Neuron (in vitro differentiated cells): ENCODE measurements around the gene SERTAD3.
"Not testable (repeated sequence)": the region's sequence is repeated elsewhere in the genome, so short reads cannot be mapped to it uniquely, and the experiment has no call there.

Experiments used
- H2AFZ ChIP-seq: one replicate; pipeline ENCODE4 v1.6.1; 2013; ENCODE audit warnings: low read depth, mild to moderate bottlenecking, inconsistent platforms, low read length, moderate library complexity
- H3K27me3 ChIP-seq: one replicate; pipeline ENCODE4 v1.6.1; 2013; ENCODE audit warnings: low read length; ENCODE audit not compliant: insufficient read depth
- H3K36me3 ChIP-seq: one replicate; pipeline ENCODE4 v1.6.1; 2013; ENCODE audit warnings: low read length; ENCODE audit not compliant: insufficient read depth
- H3K4me1 ChIP-seq: one replicate; pipeline ENCODE4 v1.6.1; 2013; ENCODE audit warnings: low read length; ENCODE audit not compliant: insufficient read depth
- H3K4me3 ChIP-seq: 2 replicates; pipeline ENCODE4 v1.5.1; 2013; ENCODE audit warnings: mild to moderate bottlenecking, low read length, moderate library complexity
- H3K9me3 ChIP-seq: one replicate; pipeline ENCODE4 v1.6.1; 2013; ENCODE audit warnings: low read length

Gene SERTAD3

DNA sequence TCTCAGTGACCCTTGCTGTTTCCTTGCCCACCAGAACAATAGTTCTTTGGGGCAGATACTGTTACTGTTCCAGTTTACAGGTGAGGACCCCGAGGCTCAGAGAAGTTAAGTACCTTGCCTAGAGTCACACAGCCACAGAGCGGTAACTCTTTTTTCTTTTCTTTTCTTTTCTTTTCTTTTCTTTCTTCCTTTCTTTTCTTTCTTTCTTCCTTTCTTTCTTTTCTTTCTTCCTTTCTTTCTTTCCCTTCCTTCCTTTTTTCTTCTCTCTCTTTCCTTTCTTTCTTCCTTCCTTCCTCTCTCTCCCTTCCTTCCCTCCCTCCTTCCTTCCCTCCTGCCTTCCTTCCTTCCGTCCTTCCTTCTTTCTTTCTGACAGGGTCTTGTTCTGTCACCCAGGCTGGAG is 26.1 kb downstream of the SERTAD3 start:
- peaks cover 12% of the 10 kb centered on the region for H3K4me1 ChIP-seq
- no peak overlapping the region for H2AFZ ChIP-seq
- H3K4me3 ChIP-seq = no peak overlapping the region
- H3K36me3 ChIP-seq = peaks cover 4% of the 10 kb centered on the region
- no peaks in the 10 kb centered on the region for H3K27me3 ChIP-seq
- no peaks in the 10 kb centered on the region for H3K9me3 ChIP-seq

DNA sequence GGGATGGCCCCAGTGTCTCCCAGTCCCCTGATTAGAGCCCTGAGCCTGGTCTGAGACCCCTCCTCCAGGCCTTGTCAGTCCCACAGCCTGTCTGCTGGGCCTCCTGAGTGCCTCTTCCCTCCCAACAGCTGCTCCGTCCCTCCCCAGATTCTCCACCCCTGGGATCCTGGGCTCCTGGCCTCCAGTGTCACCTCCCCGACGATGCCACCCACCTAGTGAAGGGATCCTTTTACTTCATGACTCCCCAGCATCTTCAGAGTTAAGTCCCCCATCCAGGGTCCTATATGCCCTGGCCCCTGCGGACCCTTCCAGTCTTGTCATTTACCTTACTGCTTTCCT is 26.5 kb downstream of the SERTAD3 start:
- no peaks in the 10 kb centered on the region for H3K9me3 ChIP-seq
- H3K4me1 ChIP-seq = peaks cover 12% of the 10 kb centered on the region
- H3K36me3 ChIP-seq = peaks cover 1% of the 10 kb centered on the region
- H3K4me3 ChIP-seq = no peak overlapping the region
- no peaks in the 10 kb centered on the region for H3K27me3 ChIP-seq
- no peak overlapping the region for H2AFZ ChIP-seq

DNA sequence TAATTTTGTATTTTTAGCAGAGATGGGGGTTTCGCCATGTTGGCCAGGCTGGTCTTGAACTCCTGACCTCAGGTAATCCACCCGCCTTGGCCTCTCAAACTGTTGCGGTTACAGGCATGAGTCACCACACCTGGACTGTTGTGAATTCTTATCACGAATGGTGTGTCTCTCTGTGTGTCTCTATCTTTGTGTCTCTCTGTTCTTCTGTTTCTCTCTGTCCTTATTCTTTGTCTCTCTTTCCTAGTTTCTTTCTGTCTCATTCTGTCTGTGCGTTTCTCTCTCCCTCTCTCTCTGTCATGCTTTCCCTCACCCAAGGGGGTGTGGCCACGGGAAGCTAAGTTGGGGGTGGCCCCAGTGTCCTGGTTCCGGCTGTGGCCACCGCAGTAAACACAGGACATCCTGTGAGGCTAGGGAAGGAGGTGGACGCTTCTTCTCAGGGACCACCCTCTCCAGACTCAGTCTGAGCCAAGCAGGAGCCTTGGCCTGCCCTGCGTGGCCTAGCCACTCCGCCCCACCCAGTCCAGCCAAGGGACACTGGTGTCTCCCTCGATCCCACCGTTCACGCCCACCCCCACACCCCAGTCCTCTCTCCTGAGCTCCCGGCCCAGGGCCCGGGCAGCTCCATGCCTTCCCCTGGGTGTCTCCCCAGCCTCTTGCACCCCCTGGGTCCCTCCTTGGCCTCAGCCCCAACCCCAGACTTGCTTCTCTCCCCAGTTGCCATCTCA is 27.1 kb downstream of the SERTAD3 start:
- Histone ChIP-seq H3K4me1 (peaks cover 12% of the 10 kb centered on the region), H3K36me3 (no peaks in the 10 kb centered on the region), H3K27me3 (no peaks in the 10 kb centered on the region)

DNA sequence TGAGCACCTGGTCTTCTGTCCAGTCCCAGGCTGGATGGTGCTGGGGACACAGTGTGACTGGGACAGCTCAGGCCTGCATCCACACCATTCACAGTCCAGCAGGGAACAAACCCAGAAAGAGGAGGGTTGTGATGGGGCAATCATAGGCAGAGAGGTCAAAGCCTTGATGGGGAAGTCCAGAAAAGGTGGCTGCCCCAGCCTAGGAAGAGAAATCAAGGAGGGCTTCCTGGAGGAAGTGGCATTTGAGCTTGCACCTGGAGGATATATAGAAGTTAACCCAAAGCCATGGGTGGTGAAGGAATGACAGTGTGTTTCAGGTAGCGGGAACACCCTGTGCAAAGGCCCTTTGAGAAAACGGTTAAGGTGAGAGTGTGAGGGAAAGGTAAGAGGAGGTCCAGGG is 28.4 kb downstream of the SERTAD3 start:
- Histone ChIP-seq H3K4me1 (peaks cover 10% of the 10 kb centered on the region), H3K4me3 (no peak overlapping the region), H3K27me3 (no peaks in the 10 kb centered on the region)

More for the DNA sequence above, 27.1 kb downstream of the SERTAD3 start:
- Histone ChIP-seq H2AFZ (no peak overlapping the region), H3K4me3 (no peak overlapping the region), H3K9me3 (no peaks in the 10 kb centered on the region)

DNA sequence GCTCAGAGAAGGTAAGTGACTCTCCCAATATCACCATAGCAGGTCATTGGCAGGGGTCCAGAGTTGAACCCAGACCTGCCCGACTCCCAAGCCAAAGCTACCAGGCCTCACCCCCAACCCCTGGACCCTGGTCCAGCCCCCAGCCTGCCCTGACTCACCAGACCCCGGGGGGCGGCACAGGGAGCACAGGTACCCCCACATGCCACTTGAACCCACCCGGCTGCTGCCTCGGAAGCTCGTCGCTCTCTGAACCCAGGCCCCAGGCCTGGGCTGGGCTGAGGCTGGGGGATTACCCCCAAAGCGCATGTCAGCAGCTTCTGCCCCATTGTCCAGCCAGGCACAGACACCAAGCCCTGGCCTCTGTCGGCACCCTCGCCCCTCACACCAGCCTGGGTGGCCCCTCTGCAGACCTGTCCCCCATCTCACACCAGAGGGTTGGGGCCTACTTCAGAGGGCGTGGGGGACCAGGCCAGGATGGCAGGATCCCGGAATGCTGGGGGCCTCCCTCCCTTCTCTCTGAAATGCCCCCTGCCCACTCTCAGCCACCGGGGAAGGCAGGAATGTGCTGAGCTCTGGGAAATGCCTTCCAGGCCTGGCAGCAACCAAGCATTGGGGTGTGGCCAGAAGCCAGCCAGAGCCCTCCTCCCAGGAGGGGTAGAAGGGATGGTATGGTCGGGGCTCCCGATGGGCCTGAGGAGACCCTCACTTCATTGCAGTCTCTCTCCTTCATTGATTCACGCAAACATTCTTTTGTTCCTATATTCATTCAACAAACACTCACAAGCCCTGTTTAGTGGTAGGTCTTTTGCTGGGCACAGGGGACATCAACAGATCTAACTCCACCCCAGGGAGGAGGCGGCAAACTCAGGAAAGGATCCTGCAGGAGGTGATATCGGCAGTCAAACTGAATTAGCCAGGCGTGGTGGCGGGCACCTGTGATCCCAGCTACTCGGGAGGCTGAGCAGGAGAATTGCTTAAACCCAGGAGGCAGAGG is 29.3 kb downstream of the SERTAD3 start:
- Histone ChIP-seq H3K9me3 (no peaks in the 10 kb centered on the region), H3K27me3 (no peaks in the 10 kb centered on the region), H3K4me3 (no peak overlapping the region), H3K4me1 (peaks cover 16% of the 10 kb centered on the region), H3K36me3 (no peaks in the 10 kb centered on the region), H2AFZ (no peak overlapping the region)

More for the DNA sequence above, 28.4 kb downstream of the SERTAD3 start:
- no peak overlapping the region for H2AFZ ChIP-seq
- no peaks in the 10 kb centered on the region for H3K36me3 ChIP-seq
- H3K9me3 ChIP-seq = no peaks in the 10 kb centered on the region

DNA sequence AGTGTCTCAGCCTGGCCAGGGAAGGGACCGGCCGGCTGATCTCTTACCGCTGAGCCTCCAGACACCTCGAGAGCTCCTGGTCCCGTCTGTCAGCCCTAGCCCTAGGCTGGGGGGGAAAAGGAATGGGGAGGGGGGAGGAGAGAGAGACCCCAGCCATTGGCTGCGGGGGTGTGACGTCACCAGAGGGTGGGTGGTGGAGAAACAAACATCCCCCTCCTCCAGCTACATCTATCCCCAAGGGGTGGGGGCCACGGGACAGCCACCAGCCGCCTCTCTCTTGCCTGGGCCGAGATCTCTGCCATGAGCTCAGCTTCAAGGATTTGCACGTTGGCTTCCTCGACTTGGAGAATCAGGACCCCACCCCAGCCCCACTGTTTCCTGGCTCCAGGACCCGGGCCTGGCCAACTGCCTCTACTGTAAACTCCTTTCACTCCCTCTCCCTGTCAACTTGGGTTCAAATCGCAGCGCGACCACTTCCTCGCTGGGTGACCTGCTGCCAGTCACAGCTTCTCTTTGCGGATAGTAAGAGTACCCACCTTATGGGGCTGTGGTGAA is 30.8 kb downstream of the SERTAD3 start, which contains the start of gene PRX:
Gene PRX, minus strand, starts transcription at position 88 of the 555 bp plus-strand sequence. CDS start 5,446 bp downstream, outside the sequence.
- no peak within 1 kb of the TSS for H3K4me3 ChIP-seq

DNA sequence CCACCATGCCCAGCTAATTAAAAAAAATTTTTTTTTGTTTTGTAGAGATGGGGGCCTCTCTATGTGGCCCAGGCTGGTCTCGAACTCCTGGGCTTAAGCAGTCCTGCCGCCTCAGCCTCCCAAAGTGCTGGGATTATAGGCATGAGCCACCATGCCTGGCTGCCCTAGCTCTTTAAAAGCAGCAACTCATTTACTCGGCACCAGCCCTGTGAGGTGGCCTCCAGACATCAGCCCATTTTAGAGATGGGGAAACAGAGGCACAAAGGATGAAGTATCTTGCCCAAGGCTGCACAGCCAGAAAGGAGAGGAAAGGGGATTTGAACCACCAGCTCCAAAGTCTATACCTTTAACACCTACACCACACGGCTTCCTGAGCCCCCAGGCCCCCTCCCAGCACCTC is 31.3 kb downstream of the SERTAD3 start:
- Histone ChIP-seq H3K4me3 (no peak overlapping the region), H3K27me3 (no peaks in the 10 kb centered on the region), H3K9me3 (no peaks in the 10 kb centered on the region), H3K4me1 (peaks cover 19% of the 10 kb centered on the region), H3K36me3 (no peaks in the 10 kb centered on the region), H2AFZ (no peak overlapping the region)

More for the DNA sequence above, 30.8 kb downstream of the SERTAD3 start, which contains the start of gene PRX:
- Histone ChIP-seq H3K9me3 (no peaks in the 10 kb centered on the region), H2AFZ (no peak within 1 kb of the TSS), H3K27me3 (no peaks in the 10 kb centered on the region), H3K4me1 (peaks cover 19% of the 10 kb centered on the region), H3K36me3 (no peaks in the 10 kb centered on the region)

DNA sequence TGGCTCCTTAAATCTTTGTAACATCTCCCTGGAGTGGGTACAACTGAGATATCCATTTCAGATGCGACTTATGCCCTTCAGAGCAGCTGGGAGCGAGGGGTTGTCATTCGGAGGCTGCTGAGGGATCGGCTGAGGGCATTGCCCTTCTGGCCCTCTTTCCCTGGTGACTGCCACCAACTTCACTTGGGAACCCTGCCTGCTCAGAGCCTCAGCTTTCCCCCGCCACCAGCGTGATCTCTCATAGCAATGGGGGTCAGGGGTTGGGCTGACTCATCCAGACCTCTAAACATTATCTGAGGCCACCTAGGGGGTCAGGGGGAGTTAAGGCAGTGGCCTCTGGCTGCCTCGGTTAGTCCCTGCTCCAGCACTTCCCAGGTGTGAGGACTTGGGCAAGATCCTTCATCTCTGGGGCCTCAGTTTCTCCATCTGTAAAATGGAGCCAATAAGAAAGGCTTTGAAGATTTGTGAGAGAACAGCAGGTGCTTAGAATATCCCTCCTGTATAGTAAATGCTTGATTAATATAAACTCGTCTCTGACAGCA is 32.1 kb downstream of the SERTAD3 start:
- H3K27me3 ChIP-seq = no peaks in the 10 kb centered on the region
- H3K4me3 ChIP-seq = no peak overlapping the region
- H3K9me3 ChIP-seq = no peaks in the 10 kb centered on the region
- H3K4me1 ChIP-seq = peaks cover 16% of the 10 kb centered on the region
- no peak overlapping the region for H2AFZ ChIP-seq
- no peaks in the 10 kb centered on the region for H3K36me3 ChIP-seq

DNA sequence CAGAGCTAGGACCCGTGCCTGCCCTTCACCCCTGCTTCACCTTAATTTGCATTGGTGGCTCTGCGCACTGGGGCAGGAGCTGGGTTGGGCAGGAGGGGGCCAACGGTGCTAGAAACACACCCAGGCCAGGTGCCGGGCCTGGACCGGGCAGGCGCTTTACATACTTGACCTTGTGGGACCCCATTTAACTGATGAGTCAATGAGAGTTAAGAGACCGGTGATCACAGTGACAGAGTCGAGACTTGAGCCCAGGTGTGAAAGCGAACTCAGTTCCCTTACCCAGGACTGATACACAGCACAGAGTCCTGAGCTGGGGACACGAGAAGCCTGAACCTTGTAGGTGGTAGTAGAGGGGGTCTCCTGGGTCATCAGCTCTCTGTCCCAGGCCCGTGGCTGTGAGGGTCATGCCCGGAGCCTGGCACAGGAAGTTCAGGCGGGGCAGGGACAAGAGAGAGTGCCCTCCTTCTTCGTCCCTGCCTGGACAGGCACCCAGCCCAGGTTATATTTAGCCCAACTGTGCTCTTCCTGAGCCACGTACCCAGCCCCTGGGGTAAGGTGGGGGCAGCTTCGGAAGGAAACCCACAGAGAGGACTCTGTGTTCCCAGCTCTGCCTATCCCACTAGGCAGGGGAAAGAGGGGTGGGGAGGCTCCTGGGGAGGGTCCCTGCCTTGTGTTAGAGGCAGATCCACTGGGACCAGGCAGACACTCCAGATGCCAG is 32.9 kb downstream of the SERTAD3 start:
- Histone ChIP-seq H2AFZ (no peak overlapping the region), H3K4me3 (no peak overlapping the region), H3K9me3 (no peaks in the 10 kb centered on the region), H3K36me3 (no peaks in the 10 kb centered on the region), H3K4me1 (peaks cover 16% of the 10 kb centered on the region), H3K27me3 (no peaks in the 10 kb centered on the region)

DNA sequence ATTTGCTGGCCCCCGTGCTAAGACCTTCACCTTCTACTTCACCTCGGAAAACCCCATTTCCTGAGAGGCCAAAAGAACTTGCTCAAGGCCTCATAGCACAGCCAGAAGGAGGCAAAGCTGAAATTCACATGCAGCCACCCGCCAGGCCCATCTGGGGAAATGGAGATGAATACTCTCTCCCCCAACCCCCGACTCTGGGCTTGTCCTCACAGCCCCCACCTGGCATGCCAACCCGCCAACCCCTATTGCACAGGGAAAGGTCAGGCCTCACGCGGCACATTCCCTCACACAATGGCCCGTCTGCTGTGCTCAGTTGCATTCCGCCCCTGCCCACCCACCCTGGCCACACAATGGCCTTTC is 34.1 kb downstream of the SERTAD3 start:
- Histone ChIP-seq H3K36me3 (no peaks in the 10 kb centered on the region), H3K9me3 (no peaks in the 10 kb centered on the region)

DNA sequence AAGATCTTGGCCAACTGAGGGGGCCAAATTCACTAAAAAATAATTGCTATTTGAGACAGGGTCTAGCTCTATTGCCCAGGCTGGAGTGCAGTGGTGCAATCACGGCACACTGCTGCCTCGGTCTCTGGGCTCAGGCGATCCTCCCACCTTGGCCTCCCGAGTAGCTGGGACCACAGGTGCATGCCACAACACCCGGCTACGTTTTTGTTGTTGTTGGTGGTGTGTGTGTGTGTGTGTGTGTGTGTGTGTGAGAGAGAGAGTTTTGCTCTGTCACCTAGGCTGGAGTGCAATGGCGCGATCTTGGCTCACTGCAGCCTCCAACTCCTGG is 35.6 kb downstream of the SERTAD3 start:
- H3K27me3 ChIP-seq, H3K36me3 ChIP-seq, H2AFZ ChIP-seq, H3K4me3 ChIP-seq, H3K9me3 ChIP-seq: not testable (repeated sequence)
- H3K4me1 ChIP-seq = peaks cover 18% of the 10 kb centered on the region

More for the DNA sequence above, 34.1 kb downstream of the SERTAD3 start:
- H3K4me1 ChIP-seq = peaks cover 16% of the 10 kb centered on the region
- H2AFZ ChIP-seq = no peak overlapping the region
- no peak overlapping the region for H3K4me3 ChIP-seq
- H3K27me3 ChIP-seq = no peaks in the 10 kb centered on the region

DNA sequence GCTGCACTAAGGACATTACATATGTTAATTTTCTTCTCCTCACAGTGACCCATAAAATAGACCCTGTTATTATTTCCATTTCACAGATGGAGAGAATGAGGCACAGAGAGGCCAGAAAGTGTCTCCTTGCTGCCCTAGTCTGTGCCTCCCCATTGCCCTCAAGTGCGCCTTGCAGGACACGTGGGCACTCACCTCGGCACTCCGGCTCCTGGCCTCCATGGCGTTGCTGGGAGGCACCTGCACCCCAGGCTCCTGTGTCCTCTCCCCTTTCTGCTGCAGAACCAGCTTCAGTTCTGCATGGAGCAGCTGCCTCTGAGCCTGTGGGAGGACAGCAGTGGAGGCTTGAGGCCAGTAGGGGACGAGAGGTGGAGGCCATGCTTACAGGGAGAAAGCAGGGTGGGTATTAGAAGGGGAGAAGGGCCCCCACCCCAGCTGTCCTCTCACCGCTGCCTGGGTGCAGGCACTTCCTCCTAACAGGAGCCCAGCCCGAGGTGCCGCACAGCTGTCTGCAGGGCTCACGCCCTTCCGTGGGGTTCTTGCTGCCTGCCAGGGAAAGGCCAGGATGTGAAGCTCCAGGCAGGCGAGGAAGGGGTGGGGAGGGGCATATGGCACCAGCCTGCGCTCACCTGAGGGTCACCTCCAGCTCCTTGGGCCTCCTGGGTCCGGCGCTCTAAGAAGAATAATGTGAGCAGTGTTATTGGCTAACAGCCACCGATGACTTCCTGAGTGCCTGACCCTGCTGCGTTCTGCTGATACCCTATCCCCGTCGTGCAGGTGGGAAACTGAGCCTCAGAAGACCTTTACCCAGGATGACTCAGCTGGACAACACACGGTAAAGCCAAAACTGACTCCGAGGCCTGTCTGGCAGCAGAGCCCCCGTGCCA is 36.2 kb downstream of the SERTAD3 start:
- Histone ChIP-seq H3K36me3 (no peaks in the 10 kb centered on the region), H2AFZ (no peak overlapping the region), H3K9me3 (no peaks in the 10 kb centered on the region), H3K4me3 (no peak overlapping the region), H3K27me3 (no peaks in the 10 kb centered on the region), H3K4me1 (peaks cover 14% of the 10 kb centered on the region)
